HG03025 (cell line): ENCODE results near the gene DSE.

Experiments
- ATAC-seq: cut with Tn5 transposase; IDR thresholded peaks from one replicate; pipeline ENCODE4 v1.9.1; 2021; ENCODE audit warnings: mild to moderate bottlenecking, moderate library complexity; ENCODE audit not compliant: unreplicated experiment, low FRiP score

The DSE gene

GRCh38 chr6:116406678-116407345, 36.1 kb downstream of the DSE start:
- ATAC-seq = no peak

- ATAC-seq = peak; percentile 38
Observed at GRCh38 chr6:116408491-116408890, 37.7 kb downstream of the DSE start.

- peak; percentile 82 for ATAC-seq
Observed at GRCh38 chr6:116409756-116410155, 39.0 kb downstream of the DSE start.

GRCh38 chr6:116411284-116411623, 40.5 kb downstream of the DSE start:
- ATAC-seq = no peak

GRCh38 chr6:116412270-116412669, 41.5 kb downstream of the DSE start:
- no peak for ATAC-seq

GRCh38 chr6:116413357-116413756, 42.6 kb downstream of the DSE start:
- ATAC-seq = no peak

- no peak for ATAC-seq
Observed at GRCh38 chr6:116417661-116418060, 46.9 kb downstream of the DSE start.

- ATAC-seq = no peak
Observed at GRCh38 chr6:116419069-116419786, 48.5 kb downstream of the DSE start.

- ATAC-seq = no peak
Observed at GRCh38 chr6:116420341-116420740, 49.6 kb downstream of the DSE start.

- no peak for ATAC-seq
Observed at GRCh38 chr6:116422238-116422637, 51.5 kb downstream of the DSE start.

- no peak for ATAC-seq
Observed at GRCh38 chr6:116424001-116424400, 53.3 kb downstream of the DSE start.

GRCh38 chr6:116426551-116426950, 55.8 kb downstream of the DSE start:
- ATAC-seq = no peak

- ATAC-seq = no peak
Observed at GRCh38 chr6:116429111-116429510, 58.4 kb downstream of the DSE start.

- ATAC-seq = no peak
Observed at GRCh38 chr6:116430860-116431259, 60.1 kb downstream of the DSE start.

GRCh38 chr6:116431964-116432595, 61.3 kb downstream of the DSE start:
- no peak for ATAC-seq

GRCh38 chr6:116433206-116433712, 62.5 kb downstream of the DSE start:
- ATAC-seq = no peak

GRCh38 chr6:116434056-116434725, 63.4 kb downstream of the DSE start:
- ATAC-seq = no peak

- ATAC-seq = no peak
Observed at GRCh38 chr6:116436586-116436985, 65.8 kb downstream of the DSE start.

GRCh38 chr6:116437656-116438055, 66.9 kb downstream of the DSE start:
- ATAC-seq = no peak

- no peak for ATAC-seq
Observed at GRCh38 chr6:116438590-116439448, 68.1 kb downstream of the DSE start.
